ENCODE results near the gene NEDD8.

The NEDD8 gene

GRCh38 chr14:24178399-24179178, 53.6 kb downstream of the NEDD8 start:
- Histone ChIP-seq H3K9me3 (no peaks in the 10 kb centered on the region), H3K27me3 (no peaks in the 10 kb centered on the region), H3K4me3 (ENCODE audit: low read depth, low read length) (no peak overlapping the region), H3K36me3 (peaks cover 59% of the 10 kb centered on the region), H3K4me1 (no peaks in the 10 kb centered on the region)
- no peak for TF ChIP-seq CTCF (IDR thresholded peaks at IDR 0.05; ENCODE audit: low read depth, low read length)
- DNase-seq: no peak

- no peaks in the 10 kb centered on the region for H3K9me3 ChIP-seq
- H3K36me3 ChIP-seq: peaks cover 52% of the 10 kb centered on the region
Measured at GRCh38 chr14:24177891-24178290, 54.3 kb downstream of the NEDD8 start.

GRCh38 chr14:24177041-24177825, 54.9 kb downstream of the NEDD8 start:
- peaks cover 45% of the 10 kb centered on the region for H3K36me3 ChIP-seq
- no peaks in the 10 kb centered on the region for H3K27me3 ChIP-seq
- no peak for DNase-seq
- no peaks in the 10 kb centered on the region for H3K4me1 ChIP-seq
- H3K9me3 ChIP-seq: no peaks in the 10 kb centered on the region
- no peak overlapping the region for H3K4me3 ChIP-seq (ENCODE audit: low read depth, low read length)
- TF ChIP-seq CTCF (IDR thresholded peaks at IDR 0.05; ENCODE audit: low read depth, low read length): no peak

More at GRCh38 chr14:24177891-24178290, 54.3 kb downstream of the NEDD8 start:
- no peaks in the 10 kb centered on the region for H3K4me1 ChIP-seq
- no peaks in the 10 kb centered on the region for H3K27me3 ChIP-seq
- DNase-seq: no peak
- no peak overlapping the region for H3K4me3 ChIP-seq (ENCODE audit: low read depth, low read length)
- TF ChIP-seq CTCF (IDR thresholded peaks at IDR 0.05; ENCODE audit: low read depth, low read length): no peak

GRCh38 chr14:24176599-24176998, 55.6 kb downstream of the NEDD8 start:
- H3K36me3 ChIP-seq: peaks cover 39% of the 10 kb centered on the region
- TF ChIP-seq CTCF (IDR thresholded peaks at IDR 0.05; ENCODE audit: low read depth, low read length): no peak

GRCh38 chr14:24172871-24173281, 59.3 kb downstream of the NEDD8 start:
- Histone ChIP-seq H3K36me3 (peaks cover 4% of the 10 kb centered on the region), H3K4me3 (ENCODE audit: low read depth, low read length) (no peak overlapping the region), H3K27me3 (no peaks in the 10 kb centered on the region), H3K4me1 (no peaks in the 10 kb centered on the region), H3K9me3 (no peaks in the 10 kb centered on the region)
- no peak for TF ChIP-seq CTCF (IDR thresholded peaks at IDR 0.05; ENCODE audit: low read depth, low read length)
- no peak for DNase-seq

More at GRCh38 chr14:24176599-24176998, 55.6 kb downstream of the NEDD8 start:
- Histone ChIP-seq H3K4me3 (ENCODE audit: low read depth, low read length) (no peak overlapping the region), H3K4me1 (no peaks in the 10 kb centered on the region), H3K27me3 (no peaks in the 10 kb centered on the region), H3K9me3 (no peaks in the 10 kb centered on the region)
- DNase-seq: no peak

All from BE2C (cell line).